Smooth muscle cell (in vitro differentiated cells): ENCODE data around the gene SUSD2. TPM values are rescaled to one million over a fixed set of nuclear protein-coding genes. Genes with fewer than 3 reads are reported as not detected.

Experiments used
- DNase-seq: peaks from one replicate; lab custom pipeline; 2025; ENCODE audit not compliant: unreplicated experiment; lab: John Stamatoyannopoulos, UW
- H2AFZ ChIP-seq: fragments of 200-600 bp; sonication (generic); 2 replicates; pipeline ENCODE4 v1.6.0; 2016; ENCODE audit warnings: antibody characterized with exemption, low read depth, mild to moderate bottlenecking
- H3F3A ChIP-seq: fragments of 200-600 bp; sonication (generic); 2 replicates; pipeline ENCODE4 v1.6.0; 2017; ENCODE audit warnings: antibody characterized with exemption, low read depth
- H3K27ac ChIP-seq: fragments of 200-600 bp; sonication (generic); 2 replicates; pipeline ENCODE4 v1.5.1; 2016; ENCODE audit warnings: low read depth, mild to moderate bottlenecking
- H3K27me3 ChIP-seq: fragments of 200-600 bp; sonication (generic); 2 replicates; pipeline ENCODE4 v1.6.1; 2016; ENCODE audit warnings: low read depth, mild to moderate bottlenecking
- H3K36me3 ChIP-seq: fragments of 200-600 bp; sonication (generic); 2 replicates; pipeline ENCODE4 v1.5.1; 2016; ENCODE audit warnings: low read depth
- H3K4me1 ChIP-seq: fragments of 200-600 bp; sonication (generic); 2 replicates; pipeline ENCODE4 v1.5.1; 2016; ENCODE audit warnings: low read depth
- H3K4me2 ChIP-seq: fragments of 200-600 bp; sonication (generic); 2 replicates; pipeline ENCODE4 v1.6.0; 2016; ENCODE audit warnings: mild to moderate bottlenecking
- H3K4me3 ChIP-seq: fragments of 200-600 bp; sonication (generic); 2 replicates; pipeline ENCODE4 v1.5.1; 2016; ENCODE audit warnings: mild to moderate bottlenecking
- H3K79me2 ChIP-seq: fragments of 200-600 bp; sonication (generic); 2 replicates; pipeline ENCODE4 v1.6.0; 2016; ENCODE audit warnings: low read depth, mild to moderate bottlenecking
- H3K9ac ChIP-seq: fragments of 200-600 bp; sonication (generic); 2 replicates; pipeline ENCODE4 v1.6.0; 2016; ENCODE audit warnings: low read depth
- H3K9me3 ChIP-seq: fragments of 200-600 bp; sonication (generic); replicated peaks from 2 replicates; pipeline ENCODE4 v1.5.1; 2016; ENCODE audit warnings: low read depth
- H4K20me1 ChIP-seq: fragments of 200-600 bp; sonication (generic); 2 replicates; pipeline ENCODE4 v1.6.0; 2016; ENCODE audit warnings: low read depth
- CTCF ChIP-seq: fragments of 200-600 bp; sonication (generic); IDR thresholded peaks from 2 replicates; pipeline ENCODE4 v1.5.1; 2017; ENCODE audit warnings: borderline replicate concordance, mild to moderate bottlenecking, antibody characterized with exemption; ENCODE audit not compliant: insufficient read depth, poor library complexity, severe bottlenecking
- WGBS: methylation state at CpG from one replicate; pipeline ENCODE4 v1.1.7; 2016; ENCODE audit warnings: low lambda C conversion rate; 5-methylcytosine and 5-hydroxymethylcytosine counted together
- polyA plus RNA-seq: library from polyadenylated mRNA; unstranded; fragments of >200 nt; fragmentation: Nextera tagmentation; extraction: Ambion mirVana; gene quantifications from 2 replicates; pipeline ENCODE4 v1.2.1, GENCODE V29; 2016
- total RNA-seq: library from RNA; depleted of rRNA; stranded (reverse); fragments of >200 nt; gene quantifications from 2 replicates; pipeline ENCODE4 v1.2.3, GENCODE V29; 2014

The SUSD2 gene
- total and polyA plus RNA-seq, 2 experiments from 2014 or later = 1.1 to 1.2 TPM

DNA sequence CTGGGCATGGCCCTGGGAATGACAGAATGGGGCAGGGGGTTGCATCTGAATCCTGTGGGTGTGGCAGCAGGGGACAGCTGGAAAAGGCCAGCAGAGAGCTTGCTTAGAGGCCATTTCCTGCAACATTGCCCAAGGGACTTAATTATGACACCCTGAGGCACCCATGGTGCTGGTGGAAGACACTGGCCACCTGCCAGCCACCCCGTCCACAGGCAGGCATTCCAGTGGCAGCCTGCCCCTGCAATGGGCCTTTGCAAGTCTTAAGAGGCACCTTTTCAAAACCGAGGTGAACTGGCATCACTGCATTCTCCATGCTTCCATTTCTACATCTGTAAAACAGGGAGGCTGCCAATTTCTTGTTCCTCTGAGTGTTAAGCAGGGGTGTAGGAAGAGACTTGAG lies 21.6 kb upstream of the SUSD2 start:
- Histone ChIP-seq H3F3A (peaks cover 5% of the 10 kb centered on the region), H3K9ac (no peak overlapping the region), H2AFZ (no peak overlapping the region), H3K4me3 (no peak overlapping the region), H3K27ac (no peak overlapping the region), H3K4me1 (peaks cover 16% of the 10 kb centered on the region), H3K36me3 (no peaks in the 10 kb centered on the region), H4K20me1 (peaks cover 72% of the 10 kb centered on the region), H3K4me2 (no peak overlapping the region), H3K79me2 (no peaks in the 10 kb centered on the region), H3K27me3 (no peaks in the 10 kb centered on the region), H3K9me3 (no peaks in the 10 kb centered on the region)
- TF ChIP-seq CTCF = no peak
- no peak for DNase-seq
- 100% methylated on average over 2 of the region's 2 CpGs for whole genome bisulfite sequencing

DNA sequence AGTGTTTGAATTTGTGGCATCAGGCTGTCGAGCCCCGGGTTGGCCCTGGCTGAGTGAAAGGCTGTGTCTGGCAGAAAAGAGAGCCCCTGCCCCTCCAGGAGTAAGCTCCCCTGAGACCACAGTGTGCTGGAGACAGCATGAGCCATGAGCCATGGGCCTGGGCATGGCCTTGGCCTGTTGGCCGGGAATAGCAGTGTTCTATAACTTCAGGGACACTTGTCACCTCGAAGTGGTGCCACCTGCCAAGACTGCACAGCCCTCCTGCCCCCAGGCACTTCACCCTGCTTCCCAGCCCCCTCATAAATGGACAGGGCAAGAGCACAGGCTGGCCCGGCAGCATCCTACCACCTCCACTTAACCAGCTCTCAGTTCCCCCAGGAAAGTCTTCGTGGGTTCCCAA lies 20.7 kb upstream of the SUSD2 start:
- Histone ChIP-seq H3K4me2 (no peak overlapping the region), H3F3A (peaks cover 5% of the 10 kb centered on the region), H3K27me3 (no peaks in the 10 kb centered on the region), H3K9ac (no peak overlapping the region), H3K4me3 (no peak overlapping the region), H3K27ac (no peak overlapping the region), H3K36me3 (no peaks in the 10 kb centered on the region), H4K20me1 (peaks cover 63% of the 10 kb centered on the region), H2AFZ (no peak overlapping the region), H3K4me1 (peaks cover 13% of the 10 kb centered on the region), H3K79me2 (no peaks in the 10 kb centered on the region), H3K9me3 (no peaks in the 10 kb centered on the region)
- WGBS = 98% methylated on average over 5 of the region's 6 CpGs
- DNase-seq = no peak
- TF ChIP-seq CTCF = no peak

- no peak for TF ChIP-seq CTCF
- no peaks in the 10 kb centered on the region for H3K79me2 ChIP-seq
- no peak overlapping the region for H3K27ac ChIP-seq
- no peak overlapping the region for H3K9ac ChIP-seq
- H3K9me3 ChIP-seq = no peaks in the 10 kb centered on the region
- no peak for DNase-seq
- WGBS = 96% methylated on average over 7 of the region's 7 CpGs
- H3F3A ChIP-seq = peaks cover 4% of the 10 kb centered on the region
- no peak overlapping the region for H2AFZ ChIP-seq
- H3K4me3 ChIP-seq = no peak overlapping the region
- peaks cover 54% of the 10 kb centered on the region for H4K20me1 ChIP-seq
- H3K36me3 ChIP-seq = no peaks in the 10 kb centered on the region
- H3K4me1 ChIP-seq = peaks cover 10% of the 10 kb centered on the region
- no peak overlapping the region for H3K4me2 ChIP-seq
- H3K27me3 ChIP-seq = no peaks in the 10 kb centered on the region
These were observed 19.8 kb upstream of the SUSD2 start for GRCh38 chr22:24161485-24161884.

DNA sequence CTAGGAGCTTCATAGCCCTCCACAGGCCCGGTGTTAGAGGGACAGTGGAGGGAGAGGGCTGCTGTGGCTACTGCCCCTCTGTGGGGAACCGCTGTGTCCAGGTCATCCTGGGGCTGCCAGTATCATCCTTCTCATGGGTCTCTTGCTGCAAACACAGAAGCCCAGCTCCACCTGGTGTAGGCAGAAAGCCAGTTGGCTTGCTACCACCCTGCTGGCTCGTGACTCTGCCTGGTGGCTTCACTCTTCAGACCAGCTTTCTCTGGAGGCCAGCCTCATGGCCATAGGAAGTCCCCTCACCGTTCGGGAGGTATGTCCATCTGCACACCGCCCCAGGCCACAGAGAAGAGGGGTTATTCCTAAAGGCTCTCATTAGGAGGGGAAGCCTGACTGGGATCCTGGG lies 19.4 kb upstream of the SUSD2 start:
- Histone ChIP-seq H3K36me3 (no peaks in the 10 kb centered on the region), H3K4me1 (peaks cover 7% of the 10 kb centered on the region), H3K27ac (no peak overlapping the region), H2AFZ (no peak overlapping the region), H3K9ac (no peak overlapping the region), H3F3A (no peaks in the 10 kb centered on the region), H3K79me2 (no peaks in the 10 kb centered on the region), H3K27me3 (no peaks in the 10 kb centered on the region), H3K4me3 (no peak overlapping the region), H4K20me1 (peaks cover 50% of the 10 kb centered on the region), H3K9me3 (no peaks in the 10 kb centered on the region), H3K4me2 (no peak overlapping the region)
- TF ChIP-seq CTCF = no peak
- WGBS = 91% methylated on average over 6 of the region's 6 CpGs
- DNase-seq = no peak
